Effector memory CD8-positive, alpha-beta T cell (primary cell): Measurements from ENCODE around the gene CDIPT.
"Not testable (repeated sequence)": the region's sequence is repeated elsewhere in the genome, so short reads cannot be mapped to it uniquely, and the experiment has no call there.

Experiments
- ATAC-seq: fragments of 150-1000 bp; cut with Tn5 transposase; replicated peaks from 2 replicates; pipeline ENCODE4 v1.10.0; 2021; ENCODE audit warnings: mild to moderate bottlenecking, moderate library complexity
- DNase-seq, 3 experiments: peaks; one replicate each; pipeline ENCODE4 v3.0.0; 2021
- H3K27ac Mint-ChIP-seq, 2 donors: one replicate each; pipeline ENCODE4 v1.8.0; 2022; ENCODE audit warnings: mild to moderate bottlenecking in 2 of 2, mixed read lengths in 2 of 2, moderate library complexity in 2 of 2
- H3K27me3 Mint-ChIP-seq, 2 donors: one replicate each; pipeline ENCODE4 v1.8.0; 2022; ENCODE audit warnings: mixed read lengths in 2 of 2
- H3K36me3 Mint-ChIP-seq: one replicate; pipeline ENCODE4 v1.8.0; 2022; ENCODE audit warnings: mild to moderate bottlenecking, moderate library complexity, mixed read lengths; ENCODE audit not compliant: insufficient read depth
- H3K4me1 Mint-ChIP-seq, 2 donors: one replicate each; pipeline ENCODE4 v1.8.0; 2022; ENCODE audit warnings: low read depth in 2 of 2, mixed read lengths in 2 of 2
- H3K4me3 Mint-ChIP-seq, 2 donors: one replicate each; pipeline ENCODE4 v1.8.0; 2022; ENCODE audit warnings: mild to moderate bottlenecking in 2 of 2, mixed read lengths in 2 of 2, moderate library complexity in 2 of 2
- H3K9me3 Mint-ChIP-seq, 2 donors: one replicate each; pipeline ENCODE4 v1.8.0; 2022; ENCODE audit warnings: mixed read lengths in 2 of 2

CDIPT gene

GRCh38 chr16:29883987-29884386, 21.0 kb upstream of the CDIPT start:
- no peaks in the 10 kb centered on the region for H3K4me1 Mint-ChIP-seq
- DNase-seq (no peak), ATAC-seq (no peak)
- H3K27ac Mint-ChIP-seq: no peak overlapping the region
- no peaks in the 10 kb centered on the region for H3K9me3 Mint-ChIP-seq
- no peak overlapping the region for H3K4me3 Mint-ChIP-seq
- H3K27me3 Mint-ChIP-seq: peaks cover 19 to 54% of the 10 kb centered on the region in 2 donors
- H3K36me3 Mint-ChIP-seq: peaks cover 3% of the 10 kb centered on the region

- no peak overlapping the region for H3K27ac Mint-ChIP-seq
- peaks cover 0 to 6% of the 10 kb centered on the region in 2 donors for H3K9me3 Mint-ChIP-seq
- peaks cover 7% of the 10 kb centered on the region for H3K36me3 Mint-ChIP-seq
- no peak overlapping the region for H3K4me3 Mint-ChIP-seq
- H3K4me1 Mint-ChIP-seq: peaks cover 17 to 21% of the 10 kb centered on the region in 2 donors
- DNase-seq: no peak
- no peak for ATAC-seq
- H3K27me3 Mint-ChIP-seq: peaks cover 38 to 73% of the 10 kb centered on the region in 2 donors
These were observed 18.0 kb upstream of the CDIPT start for GRCh38 chr16:29881050-29881449.

DNA sequence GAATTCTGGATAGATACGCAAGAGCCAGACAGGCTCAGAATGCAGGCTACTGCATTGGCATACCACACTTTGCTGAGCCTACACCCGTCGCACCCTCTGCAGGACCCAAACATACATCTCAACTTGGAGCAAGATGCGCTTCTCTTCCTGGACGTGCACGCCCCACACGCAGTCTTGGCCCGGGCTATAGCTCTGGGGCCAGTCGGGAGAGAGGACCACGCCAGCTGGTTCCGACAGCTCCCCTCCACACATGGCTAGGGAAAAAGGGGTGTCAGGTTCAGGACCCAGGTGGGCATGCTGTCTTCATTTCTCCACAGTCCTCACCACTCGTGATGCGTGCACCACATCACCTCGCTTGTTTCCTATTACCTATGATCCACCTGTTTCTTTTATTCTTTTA, 15.1 kb upstream of the CDIPT start:
- peaks cover 20 to 24% of the 10 kb centered on the region in 2 donors for H3K4me1 Mint-ChIP-seq
- peaks cover 37 to 61% of the 10 kb centered on the region in 2 donors for H3K27me3 Mint-ChIP-seq
- H3K27ac Mint-ChIP-seq: no peak overlapping the region
- DNase-seq (no peak), ATAC-seq (no peak)
- peak overlapping the region; percentile 69 to 70 for H3K4me3 Mint-ChIP-seq
- peaks cover 0 to 6% of the 10 kb centered on the region in 2 donors for H3K9me3 Mint-ChIP-seq
- peaks cover 10% of the 10 kb centered on the region for H3K36me3 Mint-ChIP-seq

DNA sequence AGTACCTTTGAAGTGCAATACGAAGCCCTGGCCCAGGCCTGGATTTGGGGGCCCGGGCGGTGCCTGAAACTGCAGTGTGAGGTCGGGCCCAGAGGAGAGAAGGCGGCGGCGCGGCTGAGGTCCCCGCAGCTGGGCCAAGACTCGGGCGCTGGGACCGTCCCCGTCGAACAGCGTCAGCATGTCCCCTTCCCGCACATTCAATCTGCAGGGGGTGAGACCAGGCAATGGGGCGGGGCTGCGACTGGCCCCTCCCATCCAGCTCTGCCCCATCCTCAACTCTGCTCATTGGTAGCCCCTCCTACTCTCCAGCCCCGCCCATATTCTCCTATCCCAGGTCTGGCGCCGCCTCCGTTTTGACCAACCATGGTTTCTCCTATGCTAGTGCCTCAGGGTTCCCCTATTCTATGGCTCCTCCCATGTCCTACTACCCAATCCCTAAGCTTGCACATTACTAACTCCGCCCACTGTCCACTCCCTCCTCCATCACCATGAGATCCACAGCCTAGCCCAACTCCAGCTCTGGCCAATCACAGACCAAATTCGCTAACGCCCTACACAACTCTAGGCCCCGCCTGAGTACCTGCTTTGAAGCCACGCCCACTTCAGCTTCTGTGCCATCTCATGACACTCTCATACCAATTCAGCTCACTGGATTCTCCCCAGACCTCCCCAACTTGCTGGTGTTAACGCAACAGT, 14.4 kb upstream of the CDIPT start:
- ATAC-seq (peak; percentile 66), DNase-seq (peak in 2 of 3 experiments; percentile 15 to 23)
- Mint-ChIP-seq H3K27ac (peak overlapping the region in 1 of 2 donors; percentile 76), H3K36me3 (peaks cover 10% of the 10 kb centered on the region), H3K9me3 (peaks cover 0 to 6% of the 10 kb centered on the region in 2 donors), H3K4me1 (peaks cover 20 to 24% of the 10 kb centered on the region in 2 donors), H3K27me3 (peaks cover 30 to 54% of the 10 kb centered on the region in 2 donors), H3K4me3 (peak overlapping the region; percentile 69 to 70)

- Mint-ChIP-seq H3K9me3 (peaks cover 0 to 6% of the 10 kb centered on the region in 2 donors), H3K27ac (peak overlapping the region in 1 of 2 donors; percentile 76), H3K4me1 (peaks cover 20 to 24% of the 10 kb centered on the region in 2 donors), H3K36me3 (peaks cover 10% of the 10 kb centered on the region), H3K27me3 (peaks cover 30 to 54% of the 10 kb centered on the region in 2 donors), H3K4me3 (peak overlapping the region; percentile 69 to 70)
- DNase-seq (peak in 2 of 3 experiments; percentile 16 to 18), ATAC-seq (peak; percentile 59)
These were observed 13.7 kb upstream of the CDIPT start for GRCh38 chr16:29876594-29877249.

- ATAC-seq: peak; percentile 12
- Mint-ChIP-seq H3K9me3 (peaks cover 0 to 6% of the 10 kb centered on the region in 2 donors), H3K4me1 (peaks cover 20 to 24% of the 10 kb centered on the region in 2 donors), H3K36me3 (peaks cover 10% of the 10 kb centered on the region), H3K27ac (no peak overlapping the region), H3K27me3 (peaks cover 30 to 51% of the 10 kb centered on the region in 2 donors), H3K4me3 (peak overlapping the region; percentile 69 to 70)
- DNase-seq: no peak
These were observed 13.2 kb upstream of the CDIPT start for GRCh38 chr16:29876217-29876593.

DNA sequence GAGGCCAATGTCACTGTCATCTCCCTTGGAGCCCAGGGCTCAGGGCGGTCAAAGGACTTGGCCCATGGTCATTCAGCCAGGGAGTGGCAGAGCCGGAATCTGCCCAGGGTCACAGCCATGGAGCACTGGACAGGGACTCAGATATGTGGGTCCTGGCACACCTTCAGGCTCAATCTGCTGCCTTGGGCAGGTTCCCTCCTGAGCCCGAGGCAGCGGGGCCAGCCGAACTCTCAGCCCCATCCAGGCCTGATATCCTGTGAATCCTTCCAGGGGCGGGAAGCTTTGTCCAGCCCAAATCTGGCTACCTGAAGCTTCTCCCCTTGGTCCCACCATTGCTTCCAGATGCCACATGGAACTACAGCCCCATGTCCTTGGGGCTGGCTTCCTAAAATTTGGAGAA, 12.2 kb upstream of the CDIPT start:
- no peak for ATAC-seq
- H3K36me3 Mint-ChIP-seq: peaks cover 10% of the 10 kb centered on the region
- no peak overlapping the region for H3K27ac Mint-ChIP-seq
- peaks cover 30 to 44% of the 10 kb centered on the region in 2 donors for H3K27me3 Mint-ChIP-seq
- DNase-seq: no peak
- H3K4me1 Mint-ChIP-seq: peaks cover 20 to 24% of the 10 kb centered on the region in 2 donors
- no peak overlapping the region for H3K4me3 Mint-ChIP-seq
- H3K9me3 Mint-ChIP-seq: peaks cover 0 to 6% of the 10 kb centered on the region in 2 donors

DNA sequence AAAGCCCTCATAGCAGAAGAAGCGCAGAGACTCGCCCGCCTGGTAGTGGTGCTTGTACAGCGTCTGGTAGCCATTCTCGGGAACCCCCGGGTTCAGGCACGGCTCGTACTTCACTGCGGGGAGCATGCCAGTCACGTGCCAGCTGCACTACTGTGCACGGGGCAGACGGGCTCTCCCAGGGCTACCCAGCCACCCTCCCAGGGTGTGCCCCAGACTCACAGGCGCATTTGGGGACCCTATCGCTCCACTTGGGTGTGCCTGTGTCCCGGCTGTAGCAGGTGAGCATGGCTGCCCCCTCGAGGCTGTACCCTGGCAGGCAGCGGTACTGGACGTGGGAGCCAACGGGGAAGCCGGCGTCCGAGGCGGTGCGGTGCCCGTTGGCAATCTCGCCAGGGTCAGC, 10.3 kb upstream of the CDIPT start:
- peaks cover 0 to 6% of the 10 kb centered on the region in 2 donors for H3K9me3 Mint-ChIP-seq
- DNase-seq (no peak), ATAC-seq (no peak)
- no peak overlapping the region for H3K4me3 Mint-ChIP-seq
- H3K36me3 Mint-ChIP-seq: peaks cover 6% of the 10 kb centered on the region
- peaks cover 20 to 24% of the 10 kb centered on the region in 2 donors for H3K4me1 Mint-ChIP-seq
- peaks cover 23 to 31% of the 10 kb centered on the region in 2 donors for H3K27me3 Mint-ChIP-seq
- H3K27ac Mint-ChIP-seq: no peak overlapping the region

DNA sequence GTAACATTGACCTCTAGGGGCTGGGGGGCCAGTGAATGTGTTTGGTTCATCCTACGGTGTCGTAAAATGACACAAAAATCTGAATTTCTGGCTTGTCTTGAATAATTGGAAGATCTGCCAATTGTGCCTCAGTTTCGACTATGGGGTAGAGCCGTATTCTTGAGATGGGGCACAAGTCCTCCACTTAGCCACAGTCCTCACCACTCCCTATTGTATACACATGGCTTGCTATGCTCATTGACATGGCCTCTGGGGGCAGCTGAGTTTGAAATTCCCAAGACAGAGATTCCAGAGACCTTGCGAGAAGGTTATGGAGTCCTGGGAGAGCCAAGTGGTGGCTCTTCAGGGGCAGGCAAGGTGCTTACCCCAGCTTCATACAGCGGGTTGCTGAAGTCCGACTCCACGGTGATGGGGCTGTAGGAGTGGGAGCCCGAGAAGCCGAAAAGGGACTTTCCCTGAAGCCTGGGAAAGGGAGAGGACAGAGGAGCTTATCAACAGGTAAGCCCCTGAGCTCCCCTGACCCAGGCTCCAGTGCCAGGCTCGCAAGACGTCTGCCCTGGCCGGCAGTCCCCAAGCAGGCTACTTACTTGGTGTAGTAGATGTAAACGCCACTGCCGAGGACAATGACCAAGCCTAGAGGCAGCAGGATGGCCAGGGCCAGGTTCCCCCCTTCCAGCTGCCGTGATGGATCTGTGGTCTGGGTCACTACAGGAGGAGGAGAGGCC, 9.0 kb upstream of the CDIPT start:
- ATAC-seq (no peak), DNase-seq (no peak)
- H3K27me3 Mint-ChIP-seq: peaks cover 15 to 17% of the 10 kb centered on the region in 2 donors
- no peak overlapping the region for H3K4me3 Mint-ChIP-seq
- H3K4me1 Mint-ChIP-seq: peaks cover 9 to 12% of the 10 kb centered on the region in 2 donors
- H3K9me3 Mint-ChIP-seq: no peaks in the 10 kb centered on the region
- H3K27ac Mint-ChIP-seq: peak overlapping the region in 1 of 2 donors; percentile 38
- peaks cover 2% of the 10 kb centered on the region for H3K36me3 Mint-ChIP-seq

GRCh38 chr16:29869067-29869466, 6.0 kb upstream of the CDIPT start:
- H3K27ac Mint-ChIP-seq, H3K9me3 Mint-ChIP-seq, H3K36me3 Mint-ChIP-seq, H3K4me1 Mint-ChIP-seq, DNase-seq, H3K27me3 Mint-ChIP-seq, ATAC-seq, H3K4me3 Mint-ChIP-seq: not testable (repeated sequence)

DNA sequence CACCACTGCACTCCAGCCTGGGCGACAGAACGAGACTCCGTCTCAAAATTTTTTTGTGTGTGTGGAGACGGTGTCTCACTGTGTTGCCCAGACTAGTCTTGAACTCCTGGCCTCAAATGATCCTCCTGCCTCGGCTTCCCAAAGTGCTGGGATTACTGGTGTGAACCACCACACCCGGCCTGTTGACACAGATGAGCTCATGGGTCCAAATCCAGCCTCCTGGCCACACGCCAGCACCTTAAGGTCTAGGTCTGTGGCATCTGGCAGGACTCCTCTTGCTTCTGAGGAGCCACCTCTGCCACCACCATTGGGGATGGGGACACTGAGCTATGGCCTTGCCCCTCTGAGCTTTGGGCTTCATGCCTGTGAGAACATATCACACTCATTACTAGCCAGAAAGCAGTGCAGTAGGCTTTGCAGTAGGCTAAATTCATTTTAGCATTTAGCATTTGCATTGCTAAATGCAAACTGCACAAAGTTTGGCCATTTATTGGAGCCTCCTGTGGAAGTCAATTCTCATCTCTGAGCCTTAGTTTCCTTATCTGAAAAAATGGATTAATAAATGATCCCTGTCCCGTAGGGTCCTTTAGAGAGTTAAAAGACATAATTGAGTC, 5.5 kb upstream of the CDIPT start:
- no peaks in the 10 kb centered on the region for H3K9me3 Mint-ChIP-seq
- no peak overlapping the region for H3K4me3 Mint-ChIP-seq
- H3K27me3 Mint-ChIP-seq: peaks cover 4 to 10% of the 10 kb centered on the region in 2 donors
- ATAC-seq (no peak), DNase-seq (no peak)
- H3K36me3 Mint-ChIP-seq: no peaks in the 10 kb centered on the region
- peaks cover 1 to 5% of the 10 kb centered on the region in 2 donors for H3K4me1 Mint-ChIP-seq
- H3K27ac Mint-ChIP-seq: no peak overlapping the region

DNA sequence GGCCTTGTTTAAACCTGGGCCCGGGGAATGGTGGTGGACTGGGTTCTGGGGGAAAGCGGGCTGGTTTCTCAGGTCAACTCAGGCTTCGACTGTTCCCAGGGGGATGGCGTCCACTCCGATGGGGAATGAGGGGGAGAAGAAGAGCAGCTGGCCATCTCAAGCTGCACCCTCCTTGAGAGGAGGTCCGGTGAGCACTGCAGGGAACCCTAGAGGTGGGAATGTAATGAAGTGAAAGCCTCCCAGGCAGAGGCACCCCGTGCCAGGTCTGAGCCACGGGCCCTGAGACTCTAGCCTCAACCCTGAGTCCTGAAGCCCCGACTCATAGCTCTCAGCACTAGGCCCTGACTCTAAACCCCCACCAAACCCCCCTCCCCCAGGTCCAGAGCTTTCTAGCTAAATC, 1.2 kb upstream of the CDIPT start:
- no peak for DNase-seq
- H3K9me3 Mint-ChIP-seq: no peaks in the 10 kb centered on the region
- no peak overlapping the region for H3K4me3 Mint-ChIP-seq
- ATAC-seq: no peak
- H3K27ac Mint-ChIP-seq: peak overlapping the region; percentile 99
- H3K4me1 Mint-ChIP-seq: peaks cover 22 to 26% of the 10 kb centered on the region in 2 donors
- peaks cover 4 to 10% of the 10 kb centered on the region in 2 donors for H3K27me3 Mint-ChIP-seq
- H3K36me3 Mint-ChIP-seq: peaks cover 16% of the 10 kb centered on the region

DNA sequence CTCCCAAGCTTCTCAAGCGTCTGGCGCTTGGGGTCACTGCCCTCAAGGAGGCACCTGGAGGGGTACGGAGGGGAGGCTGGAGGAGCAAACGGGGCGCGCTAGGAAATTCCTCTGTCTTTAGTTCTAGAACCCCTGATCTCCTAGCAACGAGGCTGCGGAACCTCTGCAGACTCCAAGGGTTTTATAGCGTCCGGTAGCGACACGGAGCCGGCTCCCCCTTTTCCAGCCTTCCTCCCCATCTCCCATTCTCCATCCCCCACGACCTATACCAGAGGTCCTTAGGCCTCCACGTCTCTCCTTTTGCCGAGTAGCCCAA, 601 bp upstream of the CDIPT start:
- Mint-ChIP-seq H3K4me1 (peaks cover 22 to 26% of the 10 kb centered on the region in 2 donors), H3K4me3 (peak overlapping the region; percentile 95 to 98), H3K36me3 (peaks cover 16% of the 10 kb centered on the region), H3K9me3 (no peaks in the 10 kb centered on the region), H3K27me3 (peaks cover 4 to 10% of the 10 kb centered on the region in 2 donors), H3K27ac (peak overlapping the region; percentile 99)
- DNase-seq (no peak), ATAC-seq (no peak)
